ENCODE results near the gene YOD1.

The YOD1 gene

GRCh38 chr1:207020065-207020708, 30.8 kb downstream of the YOD1 start:
- peak overlapping the region; percentile 5 for H3K27ac ChIP-seq
- TF ChIP-seq ZFX (IDR thresholded peaks at IDR 0.05) (no peak), CTCF (conservative IDR thresholded peaks at IDR 0.05) (no peak)

- TF ChIP-seq ZFX (IDR thresholded peaks at IDR 0.05) (no peak), CTCF (conservative IDR thresholded peaks at IDR 0.05) (no peak)
- no peak overlapping the region for H3K27ac ChIP-seq
These were observed 31.3 kb downstream of the YOD1 start for GRCh38 chr1:207019661-207020060.

- peak overlapping the region; percentile 10 for H3K27ac ChIP-seq
These were observed 31.8 kb downstream of the YOD1 start for GRCh38 chr1:207019161-207019560.

GRCh38 chr1:207018707-207019106, 32.3 kb downstream of the YOD1 start:
- no peak for TF ChIP-seq CTCF (conservative IDR thresholded peaks at IDR 0.05)
- no peak for TF ChIP-seq ZFX (IDR thresholded peaks at IDR 0.05)
- H3K27ac ChIP-seq, result peak overlapping the region; percentile 10

More at GRCh38 chr1:207019161-207019560, 31.8 kb downstream of the YOD1 start:
- TF ChIP-seq ZFX (IDR thresholded peaks at IDR 0.05) (no peak), CTCF (conservative IDR thresholded peaks at IDR 0.05) (no peak)

GRCh38 chr1:207017615-207018559, 33.1 kb downstream of the YOD1 start:
- peak overlapping the region; percentile 10; the same call in 1 of the 2 replicates for H3K27ac ChIP-seq
- TF ChIP-seq CTCF (conservative IDR thresholded peaks at IDR 0.05) (no peak), ZFX (IDR thresholded peaks at IDR 0.05) (no peak)

- no peak overlapping the region for H3K27ac ChIP-seq
- TF ChIP-seq CTCF (conservative IDR thresholded peaks at IDR 0.05) (no peak), ZFX (IDR thresholded peaks at IDR 0.05) (no peak)
These were observed 35.2 kb downstream of the YOD1 start for GRCh38 chr1:207015791-207016190.

GRCh38 chr1:207014728-207015127, 36.3 kb downstream of the YOD1 start:
- no peak overlapping the region for H3K27ac ChIP-seq
- TF ChIP-seq CTCF (conservative IDR thresholded peaks at IDR 0.05) (no peak), ZFX (IDR thresholded peaks at IDR 0.05) (no peak)
